ENCODE data around the gene PTPRG.
"Not testable (repeated sequence)": the region's sequence is repeated elsewhere in the genome, so short reads cannot be mapped to it uniquely, and the experiment has no call there.

The PTPRG gene

GRCh38 chr3:61803983-61804382, 242.6 kb downstream of the PTPRG start:
- no peak for DNase-seq (ENCODE audit: low read depth)

- DNase-seq (ENCODE audit: low read depth) = no peak
Observed at GRCh38 chr3:61804782-61805181, 243.4 kb downstream of the PTPRG start.

- no peak for DNase-seq (ENCODE audit: low read depth)
Observed at GRCh38 chr3:61805510-61806080, 244.2 kb downstream of the PTPRG start.

GRCh38 chr3:61806810-61807209, 245.4 kb downstream of the PTPRG start:
- DNase-seq (ENCODE audit: low read depth) = no peak

GRCh38 chr3:61807865-61808276, 246.5 kb downstream of the PTPRG start:
- no peak for DNase-seq (ENCODE audit: low read depth)

- DNase-seq (ENCODE audit: low read depth) = no peak
Observed at GRCh38 chr3:61808526-61808925, 247.2 kb downstream of the PTPRG start.

- no peak for DNase-seq (ENCODE audit: low read depth)
Observed at GRCh38 chr3:61808999-61809398, 247.6 kb downstream of the PTPRG start.

- DNase-seq (ENCODE audit: low read depth) = no peak
Observed at GRCh38 chr3:61809879-61810278, 248.5 kb downstream of the PTPRG start.

- DNase-seq (ENCODE audit: low read depth) = no peak
Observed at GRCh38 chr3:61810953-61811497, 249.7 kb downstream of the PTPRG start.

- DNase-seq (ENCODE audit: low read depth) = no peak
Observed at GRCh38 chr3:61811652-61812051, 250.3 kb downstream of the PTPRG start.

- no peak for DNase-seq (ENCODE audit: low read depth)
Observed at GRCh38 chr3:61812085-61812484, 250.7 kb downstream of the PTPRG start.

GRCh38 chr3:61812517-61812916, 251.1 kb downstream of the PTPRG start:
- no peak for DNase-seq (ENCODE audit: low read depth)

- DNase-seq (ENCODE audit: low read depth) = no peak
Observed at GRCh38 chr3:61813636-61814035, 252.3 kb downstream of the PTPRG start.

- DNase-seq (ENCODE audit: low read depth) = no peak
Observed at GRCh38 chr3:61814674-61815073, 253.3 kb downstream of the PTPRG start.

GRCh38 chr3:61816304-61816703, 254.9 kb downstream of the PTPRG start:
- DNase-seq (ENCODE audit: low read depth) = not testable (repeated sequence)

- DNase-seq (ENCODE audit: low read depth) = no peak
Observed at GRCh38 chr3:61819861-61820260, 258.5 kb downstream of the PTPRG start.

- no peak for DNase-seq (ENCODE audit: low read depth)
Observed at GRCh38 chr3:61820306-61820992, 259.1 kb downstream of the PTPRG start.

- DNase-seq (ENCODE audit: low read depth) = no peak
Observed at GRCh38 chr3:61821823-61822251, 260.5 kb downstream of the PTPRG start.

GRCh38 chr3:61822588-61822987, 261.2 kb downstream of the PTPRG start:
- no peak for DNase-seq (ENCODE audit: low read depth)

GRCh38 chr3:61824553-61825135, 263.3 kb downstream of the PTPRG start:
- no peak for DNase-seq (ENCODE audit: low read depth)

- no peak for DNase-seq (ENCODE audit: low read depth)
Observed at GRCh38 chr3:61826161-61826560, 264.8 kb downstream of the PTPRG start.

GRCh38 chr3:61828184-61828874, 267.0 kb downstream of the PTPRG start:
- DNase-seq (ENCODE audit: low read depth) = no peak

All from stimulated activated CD8-positive, alpha-beta memory T cell treated with anti-CD3 and anti-CD28 coated beads, Interleukin-15, amount 100 ng/mL, for 24 hours (primary cell).